Suprapubic skin (tissue), 4 donors: ENCODE results near the gene TDRD9.

Experiments
- CTCF ChIP-seq, 2 donors: fragments of 200-600 bp in 1 of 2; fragments of 450-650 bp in 1 of 2; sonication (generic) in 1 of 2; IDR thresholded peaks; one replicate each; pipeline ENCODE4 v1.5.1; 2016 to 2019; ENCODE audit warnings: antibody characterized with exemption in 2 of 2, mild to moderate bottlenecking in 1 of 2, moderate library complexity in 1 of 2
- EP300 ChIP-seq: sonication (generic); formaldehyde crosslinking; IDR thresholded peaks from one replicate; pipeline ENCODE4 v1.6.1; 2017; ENCODE audit warnings: antibody characterized with exemption
- POLR2A ChIP-seq, 2 donors: fragments of 450-650 bp; IDR thresholded peaks; one replicate each; pipeline ENCODE4 v1.6.1; 2017; ENCODE audit warnings: antibody characterized with exemption in 2 of 2, mild to moderate bottlenecking in 2 of 2, moderate library complexity in 2 of 2
- POLR2AphosphoS5 ChIP-seq, 3 donors: sonication (generic); formaldehyde crosslinking; IDR thresholded peaks; one replicate each; pipeline ENCODE4 v1.6.1; 2017; ENCODE audit warnings: antibody characterized with exemption in 3 of 3

- no peak for TF ChIP-seq CTCF (IDR thresholded peaks at IDR 0.05)
- no peak for TF ChIP-seq POLR2A (IDR thresholded peaks at IDR 0.05)
- no peak for TF ChIP-seq POLR2AphosphoS5 (IDR thresholded peaks at IDR 0.05)
- no peak for TF ChIP-seq EP300
Measured at GRCh38 chr14:104066279-104066678, 138.0 kb downstream of the TDRD9 start.
